Skin epidermis (tissue), 12 donors: ENCODE results near the gene PRSS27.

Experiments used
- H3K27ac ChIP-seq, 21 experiments: fragments of 200-600 bp; sonication (generic) in 11 of 21; one replicate each; pipeline ENCODE4 v1.5.0; 2020; ENCODE audit warnings: mild to moderate bottlenecking in 3 of 21, inconsistent platforms in 2 of 21, moderate library complexity in 2 of 21
- H3K4me3 ChIP-seq, 7 experiments: fragments of 200-600 bp; sonication (generic) in 2 of 7; one replicate each; pipeline ENCODE4 v1.5.0; 2020; ENCODE audit warnings: inconsistent platforms in 2 of 7, mild to moderate bottlenecking in 2 of 7, moderate library complexity in 1 of 7

PRSS27 gene

GRCh38 chr16:2712546-2712945 lies 7.5 kb downstream of the PRSS27 start:
- Histone ChIP-seq H3K4me3 (no peak overlapping the region), H3K27ac (no peak overlapping the region)

- H3K4me3 ChIP-seq = no peak overlapping the region
- H3K27ac ChIP-seq = no peak overlapping the region
These were observed 8.0 kb downstream of the PRSS27 start for GRCh38 chr16:2712063-2712441.

GRCh38 chr16:2711370-2712062 lies 8.5 kb downstream of the PRSS27 start:
- no peak overlapping the region for H3K4me3 ChIP-seq
- no peak overlapping the region for H3K27ac ChIP-seq

DNA sequence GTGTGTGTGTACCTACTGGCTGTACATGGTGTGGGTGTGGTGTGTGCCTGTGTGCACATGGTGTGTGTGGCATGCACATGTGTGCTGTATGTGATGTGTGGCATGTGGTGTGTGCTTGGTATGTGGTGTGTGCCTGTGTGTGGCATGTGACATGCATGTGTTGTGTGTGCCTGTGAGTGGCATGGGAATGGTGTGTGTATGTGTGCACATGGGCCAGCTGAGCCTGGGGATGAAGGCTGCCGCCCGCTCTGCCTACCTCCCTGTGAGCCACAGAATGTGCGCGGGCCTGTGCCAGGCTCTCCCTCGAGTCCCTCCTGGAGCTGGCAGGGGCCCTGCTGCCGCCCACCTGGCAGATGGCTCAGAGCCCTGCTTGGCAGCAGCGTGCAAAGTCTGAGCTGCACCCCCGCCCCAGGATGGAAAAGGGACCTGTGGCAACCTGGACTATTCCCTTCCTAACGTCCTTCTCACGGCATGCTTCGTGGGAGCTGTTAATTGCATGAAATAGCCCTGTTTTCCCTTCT lies 9.3 kb downstream of the PRSS27 start:
- Histone ChIP-seq H3K27ac (no peak overlapping the region), H3K4me3 (no peak overlapping the region)

DNA sequence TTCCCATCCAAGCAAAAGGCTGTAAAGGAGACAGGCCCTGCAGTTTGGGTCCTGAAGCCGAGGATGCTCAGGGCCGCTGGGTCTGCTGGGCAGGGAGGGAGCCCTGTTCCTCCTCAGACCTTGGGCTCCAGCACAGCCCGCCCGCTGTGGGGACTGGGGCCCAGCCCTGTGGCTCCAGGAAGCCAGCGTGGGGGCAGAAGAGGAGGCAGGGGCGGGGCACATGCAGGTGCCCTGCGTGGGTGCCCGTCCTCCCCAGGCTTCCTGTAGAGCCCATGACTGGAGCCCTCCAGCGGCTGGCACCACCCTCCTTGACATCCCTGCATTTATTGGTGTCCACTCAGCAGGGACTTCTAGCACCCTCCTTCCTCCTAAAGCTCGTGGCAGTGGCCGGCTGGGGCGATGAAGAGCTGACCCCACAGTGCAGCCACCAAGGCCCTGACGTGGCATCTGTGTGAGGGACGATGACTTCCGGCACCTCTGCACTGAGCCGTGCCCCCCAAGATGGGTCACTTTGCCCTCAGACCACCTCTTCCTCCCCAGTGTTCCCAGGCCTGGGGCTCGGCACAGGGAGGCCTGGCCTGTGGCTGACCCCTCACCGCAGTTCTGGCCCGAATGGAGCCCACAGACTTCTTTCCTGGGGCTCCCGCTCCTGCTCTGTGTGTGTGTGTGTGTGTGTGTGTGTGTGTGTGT lies 9.9 kb downstream of the PRSS27 start:
- Histone ChIP-seq H3K27ac (no peak overlapping the region), H3K4me3 (no peak overlapping the region)

DNA sequence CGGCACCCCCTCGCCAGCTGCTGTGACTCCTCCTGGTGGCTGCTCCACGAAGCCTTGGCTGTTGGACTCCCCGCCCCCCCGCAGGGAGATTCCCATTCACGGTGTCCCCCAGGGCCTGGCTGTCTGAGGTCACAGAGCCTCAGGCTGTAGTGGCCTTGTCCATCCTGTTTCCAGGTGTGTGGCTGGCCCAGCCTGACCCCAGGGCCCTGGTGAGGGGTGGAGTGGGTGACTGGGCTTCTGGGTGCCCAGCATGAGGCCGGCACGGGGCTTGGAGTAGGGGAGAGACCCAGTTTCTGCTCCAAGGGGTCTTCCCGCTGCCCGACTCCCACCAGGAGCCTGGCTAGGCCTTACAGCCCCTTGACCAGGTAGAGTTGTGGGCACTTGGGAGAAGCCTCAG lies 10.4 kb downstream of the PRSS27 start:
- H3K4me3 ChIP-seq = no peak overlapping the region
- H3K27ac ChIP-seq = no peak overlapping the region

GRCh38 chr16:2708955-2709587 lies 11.0 kb downstream of the PRSS27 start:
- Histone ChIP-seq H3K27ac (no peak overlapping the region), H3K4me3 (no peak overlapping the region)

- Histone ChIP-seq H3K4me3 (no peak overlapping the region), H3K27ac (no peak overlapping the region)
These were observed 11.8 kb downstream of the PRSS27 start for GRCh38 chr16:2708290-2708639.

GRCh38 chr16:2707368-2708289 lies 12.4 kb downstream of the PRSS27 start:
- no peak overlapping the region for H3K27ac ChIP-seq
- H3K4me3 ChIP-seq = no peak overlapping the region

- H3K4me3 ChIP-seq = no peak overlapping the region
- H3K27ac ChIP-seq = no peak overlapping the region
These were observed 13.3 kb downstream of the PRSS27 start for GRCh38 chr16:2706611-2707311.

DNA sequence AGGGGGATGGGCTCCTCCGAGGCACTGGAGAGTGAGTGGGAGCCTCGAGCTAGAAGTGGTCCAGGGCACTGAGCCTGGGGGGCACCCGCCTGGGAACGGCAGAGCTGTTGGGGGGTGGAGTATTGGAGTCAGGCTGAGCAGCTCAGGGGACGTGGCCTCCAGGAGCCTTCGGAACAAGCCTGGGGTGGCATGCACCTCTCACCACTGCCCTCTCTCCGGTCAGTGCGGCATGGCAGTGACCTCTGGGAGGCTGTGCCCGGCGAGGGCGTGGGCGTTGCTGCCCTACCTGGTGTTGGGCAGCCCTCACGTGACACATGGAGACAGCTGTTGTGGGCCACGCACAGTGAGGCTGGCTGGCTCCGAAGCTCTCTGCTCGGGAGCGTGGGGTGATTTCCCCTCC lies 13.9 kb downstream of the PRSS27 start:
- Histone ChIP-seq H3K27ac (no peak overlapping the region), H3K4me3 (no peak overlapping the region)

GRCh38 chr16:2705351-2705750 lies 14.7 kb downstream of the PRSS27 start:
- Histone ChIP-seq H3K4me3 (no peak overlapping the region), H3K27ac (no peak overlapping the region)

DNA sequence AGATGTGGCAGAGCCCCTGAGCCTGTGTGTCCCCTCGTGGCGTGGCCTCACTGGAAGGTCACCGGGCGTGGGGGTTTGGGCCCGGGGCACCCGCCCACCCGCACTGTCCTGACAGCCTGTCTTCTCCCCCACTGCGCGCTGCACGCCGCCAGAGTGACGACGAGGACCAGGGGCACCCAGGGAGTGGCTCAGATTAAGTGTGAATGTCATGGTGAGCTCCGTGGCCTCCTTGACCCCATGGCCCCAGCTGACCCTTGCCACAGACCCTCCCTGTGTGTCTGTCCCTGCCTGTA lies 15.1 kb downstream of the PRSS27 start:
- Histone ChIP-seq H3K4me3 (no peak overlapping the region), H3K27ac (no peak overlapping the region)

GRCh38 chr16:2704166-2704982 lies 15.7 kb downstream of the PRSS27 start:
- Histone ChIP-seq H3K4me3 (no peak overlapping the region), H3K27ac (no peak overlapping the region)

DNA sequence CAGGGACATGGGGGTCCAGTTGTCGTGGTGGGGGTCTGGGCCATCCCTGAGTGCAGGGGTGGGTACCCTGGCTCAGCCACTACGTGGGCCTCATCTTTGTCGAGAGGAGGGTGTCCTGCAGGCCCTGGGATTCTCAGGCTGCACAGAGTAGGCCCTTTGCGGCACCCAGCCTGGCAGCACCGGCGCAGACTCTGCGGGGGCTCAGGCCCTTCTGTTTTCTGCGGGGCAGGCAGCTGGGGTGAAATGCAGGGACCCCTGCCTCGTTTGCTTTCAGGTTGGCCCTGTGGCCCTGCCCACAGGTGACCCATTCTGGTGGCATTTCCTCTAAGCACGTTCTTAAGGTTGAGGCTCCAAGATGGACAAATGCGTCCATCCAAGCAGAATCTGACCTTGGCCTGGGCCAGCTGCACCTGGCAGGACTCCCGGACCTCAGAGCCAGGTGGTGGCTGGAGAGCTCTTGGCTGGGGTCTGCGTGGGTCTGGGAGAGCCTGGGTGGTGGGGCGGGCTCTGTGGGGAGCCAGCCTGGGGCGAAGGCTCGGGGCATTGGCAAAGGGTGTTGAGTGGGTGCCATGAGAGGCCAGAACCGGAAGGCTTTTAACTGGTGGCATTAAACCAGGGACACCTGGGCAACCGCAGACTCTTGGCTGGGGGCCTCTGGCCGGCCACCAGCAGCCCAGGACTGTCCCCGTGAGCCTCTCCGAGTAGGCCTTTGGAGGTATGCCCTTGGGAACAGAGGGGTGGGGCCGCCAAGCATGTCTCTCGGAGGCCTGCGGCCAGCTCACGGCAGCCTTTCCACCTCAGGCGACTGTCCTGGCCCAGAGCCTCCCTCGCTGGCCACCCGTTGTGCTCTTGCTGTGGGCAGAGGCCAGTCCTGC lies 16.9 kb downstream of the PRSS27 start:
- H3K27ac ChIP-seq = no peak overlapping the region
- H3K4me3 ChIP-seq = no peak overlapping the region

DNA sequence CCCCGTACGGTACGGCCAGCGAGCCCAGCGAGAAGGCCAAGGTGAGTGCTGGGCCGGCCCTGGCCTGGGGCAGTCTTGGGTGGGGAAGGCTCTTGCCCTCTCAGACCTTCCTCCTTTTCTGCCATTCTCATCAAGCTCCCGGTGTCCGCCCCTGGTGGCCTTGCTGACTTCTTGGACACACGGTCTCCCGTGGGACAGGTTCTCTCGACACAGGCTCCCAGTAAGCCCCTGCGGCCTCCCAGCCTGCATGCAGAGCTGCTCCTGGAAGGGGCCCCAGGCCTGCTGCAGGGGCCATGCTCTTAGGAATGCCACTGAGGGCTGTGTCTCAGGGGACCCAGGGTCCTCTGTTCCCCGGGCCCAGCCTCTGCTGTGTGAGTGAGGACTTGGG lies 17.6 kb downstream of the PRSS27 start:
- Histone ChIP-seq H3K27ac (no peak overlapping the region), H3K4me3 (no peak overlapping the region)

DNA sequence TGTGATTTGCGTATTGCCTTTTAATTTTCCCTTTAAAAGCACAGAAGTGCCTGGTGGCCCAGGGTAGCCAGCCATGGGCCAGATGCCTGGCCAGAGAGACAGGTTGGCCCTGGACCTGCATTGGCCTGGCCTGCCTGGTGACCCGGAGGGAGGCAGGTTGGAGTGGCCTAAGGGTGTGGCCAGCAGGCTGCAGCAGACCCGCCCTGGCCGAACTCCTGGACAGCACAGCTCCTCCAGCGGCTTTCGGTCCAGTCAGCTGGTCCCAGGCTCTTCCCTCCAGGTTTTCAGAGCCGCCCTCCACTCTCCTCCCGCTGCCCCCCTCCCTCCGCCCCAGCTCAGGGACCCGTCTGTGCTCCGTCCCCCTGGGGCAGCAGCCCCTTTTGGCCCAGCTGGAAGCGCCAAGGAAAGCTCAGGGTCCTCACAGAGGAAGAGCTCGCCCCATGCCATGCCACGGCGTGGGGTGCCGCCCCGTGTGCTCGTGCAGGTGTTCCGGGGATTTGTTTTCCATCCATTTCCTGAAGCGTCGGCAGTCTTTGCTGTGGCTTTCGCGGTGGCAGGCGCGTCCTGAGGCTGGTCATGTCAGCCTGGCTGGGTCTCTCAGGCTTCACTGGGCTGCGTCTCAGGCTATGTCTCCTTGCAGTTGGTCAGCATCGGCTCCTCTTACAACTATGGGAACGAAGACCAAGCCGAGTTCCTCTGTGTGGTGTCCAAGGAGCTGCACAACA lies 18.1 kb downstream of the PRSS27 start:
- H3K27ac ChIP-seq = no peak overlapping the region
- no peak overlapping the region for H3K4me3 ChIP-seq
